C4-2B (cell line): Measurements from ENCODE around the gene TMEM255A.

Experiments
- ZFX ChIP-seq: fragments of 450-650 bp; IDR thresholded peaks from 2 replicates; pipeline ENCODE4 v1.6.1; 2017
- TF ChIP-seq, protein P1 (sequence below): fragments of 450-650 bp; conservative IDR thresholded peaks from 2 replicates; pipeline ENCODE4 v1.5.1; 2017; ENCODE audit warnings: mild to moderate bottlenecking

DNA sequence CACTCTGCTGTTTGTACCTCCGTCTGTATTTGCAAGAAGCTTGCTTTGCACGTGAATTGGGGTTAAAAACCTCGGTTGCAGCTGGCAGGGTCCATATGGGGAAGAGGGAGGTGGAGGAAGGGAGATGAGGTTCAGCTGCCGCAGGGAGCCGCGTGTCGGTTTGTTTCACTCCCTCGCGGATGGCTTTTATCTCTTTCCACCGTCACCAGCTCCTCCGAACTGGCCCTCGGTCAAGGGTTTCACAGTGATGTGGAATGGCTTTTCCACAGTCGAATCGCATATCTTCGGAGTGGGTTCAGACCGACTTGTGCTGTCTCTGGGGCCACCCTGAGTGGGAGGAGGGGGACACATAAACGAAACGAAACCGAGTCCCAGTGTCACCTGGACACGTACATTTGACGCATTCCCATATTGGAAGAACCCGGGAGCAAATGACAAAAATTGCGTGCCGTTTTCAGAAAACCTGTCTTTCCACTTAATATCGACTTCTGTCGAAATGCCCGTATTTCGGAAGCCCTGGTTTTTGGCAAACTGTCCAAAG lies 59.7 kb downstream of the TMEM255A start:
- TF ChIP-seq, protein P1, sequence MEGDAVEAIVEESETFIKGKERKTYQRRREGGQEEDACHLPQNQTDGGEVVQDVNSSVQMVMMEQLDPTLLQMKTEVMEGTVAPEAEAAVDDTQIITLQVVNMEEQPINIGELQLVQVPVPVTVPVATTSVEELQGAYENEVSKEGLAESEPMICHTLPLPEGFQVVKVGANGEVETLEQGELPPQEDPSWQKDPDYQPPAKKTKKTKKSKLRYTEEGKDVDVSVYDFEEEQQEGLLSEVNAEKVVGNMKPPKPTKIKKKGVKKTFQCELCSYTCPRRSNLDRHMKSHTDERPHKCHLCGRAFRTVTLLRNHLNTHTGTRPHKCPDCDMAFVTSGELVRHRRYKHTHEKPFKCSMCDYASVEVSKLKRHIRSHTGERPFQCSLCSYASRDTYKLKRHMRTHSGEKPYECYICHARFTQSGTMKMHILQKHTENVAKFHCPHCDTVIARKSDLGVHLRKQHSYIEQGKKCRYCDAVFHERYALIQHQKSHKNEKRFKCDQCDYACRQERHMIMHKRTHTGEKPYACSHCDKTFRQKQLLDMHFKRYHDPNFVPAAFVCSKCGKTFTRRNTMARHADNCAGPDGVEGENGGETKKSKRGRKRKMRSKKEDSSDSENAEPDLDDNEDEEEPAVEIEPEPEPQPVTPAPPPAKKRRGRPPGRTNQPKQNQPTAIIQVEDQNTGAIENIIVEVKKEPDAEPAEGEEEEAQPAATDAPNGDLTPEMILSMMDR = no peak
- TF ChIP-seq ZFX = no peak
